CD4-positive, alpha-beta memory T cell (primary cell): ENCODE measurements around the gene NOC2L. TPM values are rescaled to one million over a fixed set of nuclear protein-coding genes. Genes with fewer than 3 reads are reported as not detected.

Experiments
- CTCF ChIA-PET: fragments of 350-600 bp; sonication (Branson Sonifier 250); formaldehyde crosslinking; loops from one replicate; lab custom pipeline; 2021; ENCODE audit warnings: inconsistent platforms; ENCODE audit not compliant: partially characterized antibody; lab: Charles Lee
- POLR2A ChIA-PET: fragments of 350-600 bp; sonication (Branson Sonifier 250); formaldehyde crosslinking; loops from one replicate; lab custom pipeline; 2021; ENCODE audit not compliant: partially characterized antibody; lab: Charles Lee
- DNase-seq, 5 donors: peaks; one replicate each; pipeline versions ENCODE4 v3.0.0 to v3.0.0-alpha.2; 2020 to 2022; ENCODE audit warnings: mixed read lengths in 1 of 5
- H3K27ac ChIP-seq: one replicate; pipeline ENCODE4 v1.7.0; 2013; ENCODE audit warnings: low read depth, low read length
- H3K27me3 ChIP-seq: 2 replicates; pipeline ENCODE4 v1.7.0; 2013; ENCODE audit warnings: mild to moderate bottlenecking, low read length, moderate library complexity; ENCODE audit not compliant: insufficient read depth
- H3K36me3 ChIP-seq: 2 replicates; pipeline ENCODE4 v1.7.0; 2013; ENCODE audit warnings: mild to moderate bottlenecking, low read length, moderate library complexity; ENCODE audit not compliant: insufficient read depth
- H3K4me1 ChIP-seq: 2 replicates; pipeline ENCODE4 v1.7.0; 2013; ENCODE audit warnings: mild to moderate bottlenecking, low read length, moderate library complexity; ENCODE audit not compliant: insufficient read depth
- H3K4me3 ChIP-seq, 2 donors: one replicate each; pipeline ENCODE4 v1.7.0; 2013; ENCODE audit warnings: low read length in 2 of 2, mild to moderate bottlenecking in 1 of 2
- H3K9me3 ChIP-seq, 2 donors: one replicate each; pipeline ENCODE4 v1.7.0; 2013; ENCODE audit warnings: low read length in 2 of 2, control low read depth in 1 of 2; ENCODE audit not compliant: control insufficient read depth in 1 of 2
- H3K27ac Mint-ChIP-seq, 7 donors: one replicate each; pipeline ENCODE4 v1.8.0; 2020 to 2021; ENCODE audit warnings: mixed read lengths in 7 of 7, mild to moderate bottlenecking in 6 of 7, inconsistent platforms in 3 of 7, moderate library complexity in 3 of 7
- H3K27me3 Mint-ChIP-seq, 2 donors: one replicate each; pipeline ENCODE4 v1.8.0; 2020 to 2021; ENCODE audit warnings: mixed read lengths in 2 of 2
- H3K36me3 Mint-ChIP-seq, 2 donors: one replicate each; pipeline ENCODE4 v1.8.0; 2020 to 2021; ENCODE audit warnings: mixed read lengths in 2 of 2, inconsistent platforms in 1 of 2, mild to moderate bottlenecking in 1 of 2
- H3K4me1 Mint-ChIP-seq, 4 donors: one replicate each; pipeline ENCODE4 v1.8.0; 2020 to 2021; ENCODE audit warnings: mixed read lengths in 4 of 4, mild to moderate bottlenecking in 1 of 4
- H3K4me3 Mint-ChIP-seq, 8 donors: one replicate each; pipeline ENCODE4 v1.8.0; 2020 to 2021; ENCODE audit warnings: mixed read lengths in 8 of 8, mild to moderate bottlenecking in 7 of 8, moderate library complexity in 6 of 8, inconsistent platforms in 3 of 8
- H3K9me3 Mint-ChIP-seq, 8 donors: one replicate each; pipeline ENCODE4 v1.8.0; 2020 to 2021; ENCODE audit warnings: mixed read lengths in 8 of 8, mild to moderate bottlenecking in 5 of 8, inconsistent platforms in 3 of 8, moderate library complexity in 1 of 8
- intact Hi-C: fragments of 100-400 bp; cut with micrococcal nuclease; formaldehyde crosslinking; loops from one replicate; pipeline ENCODE4 v1.15.1; 2023
- polyA plus RNA-seq, 2 donors: library from polyadenylated mRNA; unstranded; fragments of 300-500 nt; fragmentation: Illumina TruSeq; gene quantifications; one replicate each; pipeline ENCODE4 v1.2.3, GENCODE V29; 2021
- total RNA-seq, 2 experiments: library from RNA; stranded (reverse); gene quantifications; one replicate each; pipeline ENCODE4 v1.2.3, GENCODE V29; 2021

NOC2L gene
- total and polyA plus RNA-seq, 4 experiments from 2014 or later: 63.0 to 69.5 (median 65.6) TPM

DNA sequence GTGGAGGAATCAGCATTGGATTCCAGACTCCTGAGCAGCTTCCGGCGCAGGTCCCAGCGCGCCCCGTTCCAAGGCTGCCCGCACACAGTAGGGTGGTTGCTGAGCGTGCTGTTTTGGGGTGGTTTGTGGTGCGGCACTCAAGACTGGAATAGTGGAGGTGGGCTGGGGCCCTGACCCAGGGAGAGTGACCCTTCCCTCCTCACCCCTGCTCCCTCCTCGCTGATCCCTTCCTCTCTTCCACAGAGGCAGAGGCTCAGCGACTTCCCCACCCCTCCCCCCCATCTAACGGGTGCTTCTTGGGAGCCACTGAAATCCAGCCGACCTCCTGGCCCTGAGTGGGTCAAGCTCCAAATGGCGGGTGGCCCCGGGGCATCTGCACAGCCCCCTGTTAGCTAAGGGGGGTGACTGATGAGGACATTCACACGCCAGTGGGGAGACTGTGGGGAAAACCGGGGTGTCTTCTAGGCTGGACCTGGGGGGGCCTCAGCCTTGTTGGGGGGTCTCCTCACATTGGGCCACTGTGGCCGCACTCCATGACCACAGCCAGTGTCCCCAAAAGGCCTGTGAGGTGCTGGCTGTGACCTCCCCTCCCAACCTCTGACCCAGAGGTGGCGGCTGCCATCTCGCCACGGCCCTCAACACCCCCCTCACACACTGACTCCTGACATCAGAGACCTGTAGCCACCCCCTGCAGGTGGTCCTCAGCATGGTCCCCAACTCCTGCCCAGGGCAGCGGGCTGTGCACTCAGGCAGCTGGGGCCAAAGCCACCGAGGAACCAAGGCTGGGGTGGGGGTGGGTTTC is 44.8 kb upstream of the NOC2L start:
- Histone ChIP-seq H3K4me3 (no peak overlapping the region), H3K9me3 (no peaks in the 10 kb centered on the region), H3K36me3 (no peaks in the 10 kb centered on the region), H3K4me1 (peaks cover 32% of the 10 kb centered on the region), H3K27ac (no peak overlapping the region), H3K27me3 (peaks cover 37% of the 10 kb centered on the region)
- DNase-seq: no peak
- Mint-ChIP-seq H3K27me3 (peaks cover 27 to 32% of the 10 kb centered on the region in 2 donors), H3K27ac (peak overlapping the region in 1 of 7 donors; percentile 81), H3K4me1 (peaks cover 8 to 17% (median 10%) of the 10 kb centered on the region in 4 donors), H3K4me3 (no peak overlapping the region), H3K36me3 (no peaks in the 10 kb centered on the region), H3K9me3 (no peaks in the 10 kb centered on the region)
- CTCF ChIA-PET: interaction anchor here (3.5 to 4.5 kb wide), 2 partner anchors 10 to 11 kb away, joined by 19 to 35 read pairs; partner anchors contain the start of gene ISG15
- intact Hi-C loops: no loop called here
- POLR2A ChIA-PET: interaction anchor here (1.5 kb wide), 1 partner anchor 10 kb away, joined by 7 read pairs; the partner anchor contains the start of gene ISG15

- no peak overlapping the region for H3K27ac ChIP-seq
- intact Hi-C loops: no loop called here
- peak overlapping the region; percentile 3 to 44 for H3K4me3 ChIP-seq
- POLR2A ChIA-PET: interaction anchor here (1.5 to 2.1 kb wide), 2 partner anchors 12 to 17 kb away, joined by 8 to 16 read pairs; partner anchors contain the start of gene ISG15
- Mint-ChIP-seq H3K27me3 (peaks cover 23 to 28% of the 10 kb centered on the region in 2 donors), H3K4me3 (peak overlapping the region; percentile 64 to 91 (median 76)), H3K36me3 (no peaks in the 10 kb centered on the region), H3K4me1 (peaks cover 8 to 17% (median 10%) of the 10 kb centered on the region in 4 donors), H3K27ac (peak overlapping the region in 6 of 7 donors; percentile 85 to 94 (median 90)), H3K9me3 (no peaks in the 10 kb centered on the region)
- DNase-seq: peak in 1 of 5 donors; percentile 23
- H3K36me3 ChIP-seq: no peaks in the 10 kb centered on the region
- CTCF ChIA-PET: interaction anchor here (1.3 to 4.5 kb wide), 8 partner anchors 9 to 63 kb away, joined by 4 to 35 read pairs (median 7); partner anchors contain the start of gene ISG15
- H3K4me1 ChIP-seq: peaks cover 32% of the 10 kb centered on the region
- H3K27me3 ChIP-seq: peaks cover 47% of the 10 kb centered on the region
- no peaks in the 10 kb centered on the region for H3K9me3 ChIP-seq
These were observed 42.2 kb upstream of the NOC2L start for GRCh38 chr1:1001057-1001783.

DNA sequence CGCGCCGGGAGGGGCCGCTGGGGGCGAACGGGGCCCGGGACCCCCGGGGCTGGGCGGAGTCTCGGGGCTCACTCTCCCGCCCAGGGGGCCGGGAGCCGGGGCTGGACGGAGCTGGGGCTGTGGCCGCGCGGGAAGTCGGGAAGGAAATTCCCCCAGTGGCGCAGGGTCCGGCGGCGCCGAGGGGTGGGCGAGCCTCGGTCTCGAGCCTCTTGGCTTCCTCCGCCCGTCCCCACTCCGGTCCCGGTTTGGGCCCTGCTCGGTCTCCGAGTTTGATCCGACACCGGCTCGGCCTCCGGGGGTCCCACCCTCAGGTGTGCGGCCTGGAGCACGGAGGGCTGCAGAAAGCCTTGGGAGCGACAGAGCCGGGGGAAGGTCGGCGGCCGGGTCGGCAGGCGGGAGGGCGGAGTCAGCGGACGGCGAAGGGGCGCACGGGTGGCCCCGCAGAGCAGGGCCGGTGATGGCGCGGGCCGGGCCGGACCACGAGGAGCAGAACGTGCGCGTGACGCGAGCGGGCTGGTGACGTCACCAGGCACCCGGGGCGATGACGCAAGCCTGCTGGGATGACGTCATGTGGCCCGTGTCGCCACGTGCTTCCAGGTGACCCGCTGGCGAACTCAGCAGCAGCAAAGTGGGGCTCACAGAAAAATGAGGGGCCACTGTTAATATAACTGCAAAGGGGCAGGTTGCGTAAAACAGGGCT is 41.5 kb upstream of the NOC2L start:
- Mint-ChIP-seq H3K27ac (peak overlapping the region; percentile 85 to 94 (median 89)), H3K27me3 (peaks cover 23 to 29% of the 10 kb centered on the region in 2 donors), H3K4me1 (peaks cover 11 to 22% (median 13%) of the 10 kb centered on the region in 4 donors), H3K36me3 (no peaks in the 10 kb centered on the region), H3K4me3 (peak overlapping the region; percentile 64 to 91 (median 76)), H3K9me3 (no peaks in the 10 kb centered on the region)
- intact Hi-C loops: no loop called here
- Histone ChIP-seq H3K4me1 (peaks cover 36% of the 10 kb centered on the region), H3K9me3 (no peaks in the 10 kb centered on the region), H3K36me3 (no peaks in the 10 kb centered on the region), H3K27ac (no peak overlapping the region), H3K27me3 (peaks cover 46% of the 10 kb centered on the region), H3K4me3 (peak overlapping the region; percentile 3 to 44)
- POLR2A ChIA-PET: interaction anchor here (2.1 kb wide), 1 partner anchor 18 kb away, joined by 8 read pairs; no protein-coding TSS in a partner anchor
- CTCF ChIA-PET: interaction anchor here (1.9 to 4.5 kb wide), 4 partner anchors 8 to 17 kb away, joined by 8 to 35 read pairs (median 16); partner anchors contain the start of gene ISG15
- DNase-seq: peak; percentile 67 to 80 (median 75)

- Mint-ChIP-seq H3K9me3 (no peaks in the 10 kb centered on the region), H3K36me3 (no peaks in the 10 kb centered on the region)
- peaks cover 39% of the 10 kb centered on the region for H3K27me3 ChIP-seq
These were observed 40.8 kb upstream of the NOC2L start, which contains the start of gene HES4 for GRCh38 chr1:999725-1000356. TSS of gene HES4 (minus strand) at chr1:1000097. CDS start at chr1:999973, 124 bp downstream.

DNA sequence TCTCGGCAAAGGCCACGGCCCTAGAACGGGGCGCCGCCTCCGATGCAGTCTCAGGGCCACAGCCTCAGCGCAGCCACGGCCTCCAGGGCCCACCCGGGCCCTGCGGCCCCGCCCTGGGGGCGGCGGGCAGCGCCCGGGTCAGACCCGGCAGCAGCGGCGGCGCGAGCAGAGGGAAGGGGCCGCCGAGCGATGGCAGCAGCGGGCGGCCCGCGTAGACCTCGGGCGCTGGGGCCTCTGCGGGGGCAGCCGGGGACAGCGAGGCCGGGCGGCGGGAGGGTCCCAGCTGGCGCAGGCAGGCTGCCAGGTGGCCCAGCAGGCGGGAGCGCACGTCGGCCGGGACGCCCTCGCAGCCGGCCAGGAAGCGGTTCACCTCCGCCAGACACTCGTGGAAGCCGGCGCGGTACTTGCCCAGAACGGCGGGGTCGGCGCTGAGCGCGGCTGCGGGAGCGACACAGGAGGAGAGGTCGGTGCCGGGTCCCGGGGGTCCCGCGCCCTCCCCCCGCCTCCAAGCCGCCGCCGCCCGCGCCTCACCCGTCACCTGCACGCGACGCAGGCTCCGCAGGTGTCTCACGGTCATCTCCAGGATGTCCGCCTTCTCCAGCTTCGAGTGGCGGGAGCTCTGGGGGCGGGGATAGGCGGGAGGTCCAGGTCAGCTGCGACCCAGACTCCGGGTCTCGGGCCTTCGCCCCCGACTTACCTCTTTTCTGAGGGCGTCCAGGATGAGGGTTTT is 40.1 kb upstream of the NOC2L start:
- peaks cover 32% of the 10 kb centered on the region for H3K27me3 ChIP-seq
- no peak overlapping the region for H3K27ac ChIP-seq
- no peaks in the 10 kb centered on the region for H3K36me3 Mint-ChIP-seq
- POLR2A ChIA-PET: interaction anchor here (3.1 kb wide), 1 partner anchor 14 kb away, joined by 11 read pairs; the partner anchor contains the start of gene ISG15
- peak overlapping the region in 1 of 2 donors; percentile 35 for H3K4me3 ChIP-seq
- peaks cover 20 to 26% of the 10 kb centered on the region in 2 donors for H3K27me3 Mint-ChIP-seq
- peak overlapping the region in 1 of 7 donors; percentile 35 for H3K27ac Mint-ChIP-seq
- intact Hi-C loops: no loop called here
- H3K4me1 Mint-ChIP-seq: peaks cover 4 to 21% (median 5%) of the 10 kb centered on the region in 4 donors
- peaks cover 27% of the 10 kb centered on the region for H3K4me1 ChIP-seq
- H3K9me3 ChIP-seq: no peaks in the 10 kb centered on the region
- DNase-seq: peak in 2 of 5 donors; percentile 30 to 43
- no peaks in the 10 kb centered on the region for H3K36me3 ChIP-seq
- CTCF ChIA-PET: interaction anchor here (1.1 kb wide), 1 partner anchor 14 kb away, joined by 5 read pairs; the partner anchor contains the start of gene ISG15
- peak overlapping the region in 5 of 8 donors; percentile 35 to 69 (median 58) for H3K4me3 Mint-ChIP-seq
- H3K9me3 Mint-ChIP-seq: no peaks in the 10 kb centered on the region

More at GRCh38 chr1:999725-1000356, 40.8 kb upstream of the NOC2L start, which contains the start of gene HES4:
- Mint-ChIP-seq H3K4me1 (peaks cover 7 to 24% (median 9%) of the 10 kb centered on the region in 4 donors), H3K27me3 (peaks cover 21 to 29% of the 10 kb centered on the region in 2 donors), H3K27ac (peak within 1 kb of the TSS; percentile 85 to 94 (median 89)), H3K4me3 (peak within 1 kb of the TSS; percentile 64 to 91 (median 76))
- intact Hi-C loops: no loop called here
- Histone ChIP-seq H3K27ac (no peak within 1 kb of the TSS), H3K9me3 (no peaks in the 10 kb centered on the region), H3K4me3 (peak within 1 kb of the TSS; percentile 3 to 44), H3K36me3 (no peaks in the 10 kb centered on the region), H3K4me1 (peaks cover 29% of the 10 kb centered on the region)
- CTCF ChIA-PET: interaction anchor here (1.1 kb wide), 1 partner anchor 14 kb away, joined by 5 read pairs; the partner anchor contains the start of gene ISG15
- peak; percentile 51 to 61 (median 58) for DNase-seq
- POLR2A ChIA-PET: interaction anchor here (3.1 kb wide), 1 partner anchor 14 kb away, joined by 11 read pairs; the partner anchor contains the start of gene ISG15
